GM21423 (cell line): ENCODE measurements around the gene INSYN2B.
A peak's percentile ranks its signal among the peaks of the same experiment; 100 is the strongest.

ENCODE experiments used
- ATAC-seq: cut with Tn5 transposase; IDR thresholded peaks from one replicate; pipeline ENCODE4 v1.9.1; 2021; ENCODE audit warnings: mild to moderate bottlenecking, moderate library complexity; ENCODE audit not compliant: unreplicated experiment

Gene INSYN2B

GRCh38 chr5:169980418-169981053 lies at the start of gene INSYN2B:
Gene INSYN2B, minus strand, starts transcription at chr5:169980495. Its CDS starts 96,597 bp downstream, at chr5:169883898.
- ATAC-seq: peak; percentile 66

- ATAC-seq: no peak
Measured at GRCh38 chr5:170028124-170028523, 47.8 kb upstream of the INSYN2B start.

DNA sequence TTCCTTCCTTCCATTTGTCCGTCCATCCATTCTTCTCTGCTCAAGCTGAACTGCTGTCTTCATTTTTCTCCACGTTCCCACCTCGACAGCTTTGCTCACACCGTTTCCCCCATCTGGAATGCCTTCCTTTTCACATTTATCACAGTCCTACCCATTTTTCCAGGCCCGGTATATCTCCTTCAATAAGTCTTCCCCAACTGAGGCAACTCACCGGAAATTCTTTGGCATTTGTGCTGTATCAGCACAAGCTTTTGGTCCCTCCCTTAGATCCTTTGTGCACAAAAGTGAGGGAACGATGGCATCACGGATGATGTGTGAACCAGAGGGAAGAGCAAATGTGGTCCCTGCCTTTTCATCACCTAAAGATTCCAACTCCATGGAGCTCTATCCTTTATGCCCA lies 45.6 kb upstream of the INSYN2B start:
- no peak for ATAC-seq

GRCh38 chr5:170021506-170021905 lies 41.2 kb upstream of the INSYN2B start:
- no peak for ATAC-seq

GRCh38 chr5:170020423-170020822 lies 40.1 kb upstream of the INSYN2B start:
- no peak for ATAC-seq

DNA sequence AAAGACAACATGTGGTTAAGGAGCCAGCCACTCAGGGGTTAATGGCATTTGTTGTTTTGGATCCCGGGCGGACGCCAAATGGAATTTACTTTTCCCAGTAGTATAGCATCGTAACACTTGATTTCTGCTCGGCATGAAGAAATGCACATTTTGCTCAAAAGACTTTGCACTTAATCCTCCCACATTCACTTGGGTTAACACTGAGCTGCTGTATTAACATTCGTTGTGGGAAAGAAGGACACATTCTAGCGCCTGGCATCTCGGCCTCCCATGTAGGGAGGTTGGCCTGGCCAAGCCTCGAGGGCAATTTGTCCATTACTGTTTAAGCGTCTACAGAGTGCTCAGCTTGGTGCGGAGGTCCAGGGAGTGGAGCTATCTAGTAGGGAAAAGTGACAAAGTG lies 32.3 kb upstream of the INSYN2B start:
- ATAC-seq: no peak

- no peak for ATAC-seq
Measured at GRCh38 chr5:170011751-170012150, 31.5 kb upstream of the INSYN2B start.

- no peak for ATAC-seq
Measured at GRCh38 chr5:170010595-170010994, 30.3 kb upstream of the INSYN2B start.

DNA sequence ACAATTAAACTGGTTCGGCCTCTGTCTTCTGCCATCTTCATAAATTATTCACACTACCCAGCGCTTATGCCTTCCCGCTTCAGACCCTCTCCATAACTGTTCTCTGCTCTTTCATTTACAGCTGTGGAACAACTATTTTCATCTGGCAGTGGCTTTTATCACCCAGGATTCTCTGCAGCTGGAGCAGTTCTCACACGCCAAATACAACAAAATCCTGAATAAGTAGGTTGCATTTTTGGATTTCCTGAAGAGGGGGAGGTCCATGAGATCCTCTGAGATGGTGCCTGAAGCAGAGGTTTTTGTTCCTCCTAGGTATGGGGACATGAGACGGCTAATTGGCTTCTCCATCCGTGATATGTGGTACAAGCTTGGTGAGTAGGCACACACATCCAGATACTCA lies 28.1 kb upstream of the INSYN2B start:
- ATAC-seq: no peak

DNA sequence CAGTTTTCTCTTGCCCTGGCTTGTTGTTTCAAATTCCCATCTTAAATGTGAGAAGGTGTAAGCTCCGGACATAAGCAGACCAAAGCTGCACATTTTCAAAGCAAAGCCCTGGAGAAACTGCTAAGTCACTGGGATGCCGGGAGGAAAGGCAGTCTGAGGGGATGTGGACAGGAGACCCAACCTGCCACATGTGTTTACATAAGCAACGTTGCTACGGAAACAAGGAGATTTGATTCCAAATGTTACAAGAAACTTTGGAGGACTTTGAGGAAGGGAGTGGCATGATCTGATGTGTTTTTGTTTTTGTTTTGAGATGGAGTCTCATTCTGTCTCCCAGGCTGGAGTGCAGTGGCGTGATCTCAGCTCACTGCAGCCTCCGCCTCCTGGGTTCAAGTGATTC lies 25.7 kb upstream of the INSYN2B start:
- no peak for ATAC-seq

DNA sequence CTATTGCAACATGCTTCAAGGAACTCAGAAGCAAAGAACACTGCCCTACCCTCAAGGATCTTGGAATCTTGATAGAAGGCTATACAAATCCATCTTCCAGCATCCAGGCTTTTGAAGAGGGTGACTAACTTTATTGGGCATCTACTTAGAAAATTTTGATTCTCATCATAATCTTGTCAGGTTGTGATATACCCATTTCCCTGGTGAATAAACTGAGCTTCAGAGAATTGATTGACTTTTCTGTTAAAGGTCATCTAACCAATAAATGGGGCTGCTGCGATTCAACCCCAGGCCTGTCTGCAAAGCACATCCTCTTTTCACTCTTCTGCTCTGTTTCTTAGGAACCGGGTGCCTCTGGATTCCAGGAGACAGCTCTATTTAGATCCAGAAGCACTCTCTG lies 19.9 kb upstream of the INSYN2B start:
- no peak for ATAC-seq

DNA sequence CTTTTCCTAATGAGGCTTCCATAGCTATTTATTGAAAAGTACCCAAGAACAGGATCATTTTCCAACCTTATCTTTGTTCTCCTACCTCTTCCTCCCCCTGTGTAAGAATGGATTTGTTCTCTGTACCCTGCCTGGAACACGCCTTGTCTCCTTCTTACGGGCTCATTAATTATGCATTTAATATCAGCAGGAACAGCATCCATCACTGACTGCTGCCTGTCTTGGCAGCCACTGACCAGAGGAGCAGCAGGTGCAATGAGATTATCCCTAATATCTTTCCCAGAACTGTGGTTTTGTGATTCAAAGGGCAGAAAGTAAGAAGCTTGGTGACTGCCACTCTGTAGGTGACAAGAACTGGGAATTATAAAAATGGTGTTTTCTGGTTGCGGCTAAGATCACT lies 19.3 kb upstream of the INSYN2B start:
- no peak for ATAC-seq

DNA sequence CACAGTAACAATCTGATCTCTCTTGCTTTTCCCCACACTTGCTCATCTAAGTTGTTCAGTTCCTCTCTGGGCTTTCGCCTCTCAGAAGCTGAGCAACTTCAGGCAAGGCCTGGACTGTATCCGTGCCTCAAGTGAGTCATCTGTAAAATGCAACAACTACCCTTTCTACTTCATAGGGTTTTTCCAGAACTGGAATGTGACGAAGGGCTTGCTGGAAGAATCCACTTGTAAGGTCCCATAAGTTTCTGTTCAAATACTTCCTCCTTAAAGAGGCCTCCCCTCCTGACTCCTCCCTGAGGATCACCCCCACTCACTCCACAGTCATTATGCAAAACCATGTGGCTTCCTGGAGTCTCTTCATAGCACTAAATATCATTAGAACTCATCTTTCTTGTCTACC lies 17.5 kb upstream of the INSYN2B start:
- peak; percentile 52 for ATAC-seq

GRCh38 chr5:169993485-169993790 lies 13.1 kb upstream of the INSYN2B start:
- no peak for ATAC-seq

DNA sequence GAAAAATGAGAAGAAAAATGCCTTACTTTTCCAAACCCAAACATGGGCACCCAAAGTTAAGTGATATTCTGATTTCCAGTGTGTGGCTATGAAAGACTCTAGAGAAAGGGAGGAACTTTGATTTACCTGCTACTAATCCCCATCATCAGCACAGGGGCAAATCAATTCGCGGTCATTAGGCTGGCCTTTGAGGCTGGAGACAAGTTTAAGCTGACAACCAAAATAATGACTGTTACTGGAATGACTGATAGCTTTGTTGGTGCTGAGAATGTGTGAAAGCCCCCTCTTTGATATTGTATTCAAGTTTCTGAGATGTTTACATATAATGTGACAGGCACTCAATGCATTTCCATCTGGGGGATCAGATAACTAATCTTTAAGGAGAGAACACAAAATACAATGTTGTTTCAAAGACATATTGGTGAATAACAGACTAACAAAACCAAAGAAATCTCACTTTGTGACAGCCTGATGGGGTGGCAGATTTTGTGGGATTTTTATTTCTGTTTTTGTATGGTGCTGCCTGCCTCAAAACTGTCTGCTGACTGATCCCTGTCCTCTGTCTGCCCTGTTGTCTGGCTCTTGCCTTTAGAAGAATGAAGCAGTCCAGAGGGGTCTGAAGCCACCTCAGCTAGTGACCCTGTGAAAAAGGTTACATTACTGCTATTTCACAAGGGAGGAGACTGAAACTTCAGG lies 12.6 kb upstream of the INSYN2B start:
- no peak for ATAC-seq

GRCh38 chr5:169991115-169991869 lies 11.0 kb upstream of the INSYN2B start:
- ATAC-seq: no peak

GRCh38 chr5:169989365-169989764 lies 9.1 kb upstream of the INSYN2B start:
- no peak for ATAC-seq

DNA sequence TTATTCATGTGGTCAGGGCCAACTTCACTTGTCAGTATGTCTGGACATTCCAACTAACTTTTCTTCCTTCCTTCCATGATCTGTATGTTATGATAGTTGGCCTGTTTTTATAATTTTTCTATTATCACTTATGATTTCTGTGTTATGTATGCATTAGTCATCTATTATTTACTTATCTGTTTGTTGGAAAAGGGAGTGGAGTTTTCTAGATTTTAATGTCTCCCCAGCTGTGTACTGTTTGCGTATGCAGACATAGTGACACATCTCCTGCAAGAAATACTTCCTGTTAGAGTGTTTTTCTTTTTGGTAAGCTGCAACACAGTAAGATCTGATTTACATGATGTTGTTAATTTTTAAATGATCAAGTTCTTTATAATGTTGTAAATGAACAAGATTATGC lies 8.7 kb upstream of the INSYN2B start:
- no peak for ATAC-seq

- no peak for ATAC-seq
Measured at GRCh38 chr5:169988206-169988605, 7.9 kb upstream of the INSYN2B start.

- no peak for ATAC-seq
Measured at GRCh38 chr5:169979871-169980270, 424 bp downstream of the INSYN2B start.

DNA sequence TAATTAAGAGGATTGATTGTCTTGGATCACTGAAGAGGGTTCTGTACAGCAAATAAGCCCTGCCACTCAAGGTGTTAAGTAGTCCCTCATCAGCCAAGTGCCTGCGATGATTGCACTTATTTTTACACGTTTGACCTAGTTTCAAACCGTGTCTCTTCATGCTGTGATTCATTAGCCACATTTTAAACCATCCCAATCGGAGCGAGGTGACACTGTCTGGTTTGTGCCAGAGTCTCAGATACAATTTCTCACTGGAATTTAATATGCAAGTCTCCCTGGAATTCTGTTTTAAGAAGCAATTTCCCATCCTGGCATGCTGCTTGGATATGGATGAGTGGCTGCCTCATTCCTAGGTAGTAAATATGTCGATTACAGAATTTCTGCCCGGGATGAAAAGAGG lies 1.6 kb downstream of the INSYN2B start:
- ATAC-seq: no peak

DNA sequence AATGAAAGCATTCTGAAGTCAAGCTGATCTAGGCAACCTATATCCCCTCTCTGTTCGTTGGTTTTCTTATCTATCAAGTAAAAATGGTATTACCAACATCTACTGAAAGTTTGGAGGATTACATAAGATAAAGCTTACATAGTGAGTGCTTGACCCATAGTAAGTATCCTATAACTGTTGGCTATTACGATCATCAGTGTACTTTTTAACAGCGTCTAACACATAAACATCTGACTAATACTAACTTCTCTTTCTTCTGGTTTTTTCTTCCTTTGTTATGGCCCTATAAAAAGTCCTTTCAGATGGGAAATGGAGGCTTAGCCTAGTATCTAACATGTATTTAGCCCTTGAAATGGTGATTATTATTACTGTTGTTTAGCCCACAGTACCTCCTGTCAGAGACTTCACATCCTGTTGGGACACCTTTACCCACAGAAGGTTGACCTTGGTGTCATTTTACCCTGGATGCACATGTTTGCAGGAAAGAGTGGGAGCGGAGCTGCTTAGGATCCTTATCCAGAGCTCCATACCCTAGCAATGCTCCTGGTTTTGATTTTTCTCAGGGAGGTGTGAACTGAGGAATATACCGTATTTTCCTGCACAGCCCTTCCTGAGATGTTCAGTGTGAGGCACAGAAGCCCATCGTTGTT lies 6.0 kb downstream of the INSYN2B start:
- ATAC-seq: no peak
